HL-60 (cell line): Measurements from ENCODE around the gene MYO5C.

Experiments used
- DNase-seq, 2 experiments: peaks; one replicate each; pipeline ENCODE4 v3.0.0-alpha.2; 2010 to 2020; ENCODE audit warnings: low read depth in 1 of 2, low spot score in 1 of 2
- H3K27ac ChIP-seq: fragments of 250-450 bp; sonication (Bioruptor Pico); replicated peaks from 2 replicates; pipeline ENCODE4 v1.5.1; 2020; ENCODE audit warnings: mild to moderate bottlenecking, moderate library complexity
- H3K27me3 ChIP-seq: fragments of 250-450 bp; sonication (Bioruptor Pico); 2 replicates; pipeline ENCODE4 v1.5.1; 2021; ENCODE audit warnings: mild to moderate bottlenecking, moderate library complexity; ENCODE audit not compliant: insufficient read depth, poor library complexity, severe bottlenecking
- H3K4me3 ChIP-seq: replicated peaks from 2 replicates; pipeline ENCODE4 v1.5.1; 2011; ENCODE audit warnings: mild to moderate bottlenecking, control low read depth, low read length; ENCODE audit not compliant: insufficient read depth
- CTCF ChIP-seq: IDR thresholded peaks from one replicate; pipeline ENCODE4 v1.5.1; 2011; ENCODE audit warnings: low read length, control low read depth, inconsistent platforms; ENCODE audit not compliant: insufficient read depth
- GABPA ChIP-seq: IDR thresholded peaks from 2 replicates; pipeline ENCODE4 v1.6.1; 2012; ENCODE audit warnings: low read depth
- POLR2AphosphoS5 ChIP-seq: IDR thresholded peaks from 2 replicates; pipeline ENCODE4 v1.6.1; 2012; ENCODE audit warnings: low read depth
- REST ChIP-seq: IDR thresholded peaks from 2 replicates; pipeline ENCODE4 v1.6.1; 2012; ENCODE audit warnings: low read depth; ENCODE audit not compliant: insufficient replicate concordance
- SPI1 ChIP-seq: IDR thresholded peaks from 2 replicates; pipeline ENCODE4 v1.6.1; 2012; ENCODE audit warnings: low read depth, mild to moderate bottlenecking, borderline replicate concordance

The MYO5C gene

GRCh38 chr15:52191207-52191606, 104.4 kb downstream of the MYO5C start, which contains the start of gene GNB5:
TSS of gene GNB5 (minus strand) at chr15:52191392. CDS start at chr15:52184676, 6,716 bp downstream.
- H3K27ac ChIP-seq, result no peak within 1 kb of the TSS
- TF ChIP-seq SPI1 (no peak), GABPA (no peak), CTCF (no peak), REST (no peak), POLR2AphosphoS5 (no peak)
- DNase-seq, result no peak
- no peaks in the 10 kb centered on the region for H3K27me3 ChIP-seq
- no peak within 1 kb of the TSS for H3K4me3 ChIP-seq

- Histone ChIP-seq H3K27ac (no peak overlapping the region), H3K4me3 (no peak overlapping the region), H3K27me3 (no peaks in the 10 kb centered on the region)
- TF ChIP-seq CTCF (no peak), POLR2AphosphoS5 (no peak), GABPA (no peak), REST (no peak), SPI1 (no peak)
- no peak for DNase-seq
Observed at GRCh38 chr15:52186651-52187486, 108.7 kb downstream of the MYO5C start.

- no peak overlapping the region for H3K27ac ChIP-seq
Observed at GRCh38 chr15:52185151-52185561, 110.4 kb downstream of the MYO5C start.

More at GRCh38 chr15:52185151-52185561, 110.4 kb downstream of the MYO5C start:
- DNase-seq, result no peak
- peaks cover 3% of the 10 kb centered on the region for H3K27me3 ChIP-seq
- no peak for TF ChIP-seq GABPA
- no peak for TF ChIP-seq CTCF
- TF ChIP-seq REST, result no peak
- TF ChIP-seq POLR2AphosphoS5, result no peak
- no peak for TF ChIP-seq SPI1
- no peak overlapping the region for H3K4me3 ChIP-seq
